ENCODE results near the gene ARHGAP15.

Gene ARHGAP15

DNA sequence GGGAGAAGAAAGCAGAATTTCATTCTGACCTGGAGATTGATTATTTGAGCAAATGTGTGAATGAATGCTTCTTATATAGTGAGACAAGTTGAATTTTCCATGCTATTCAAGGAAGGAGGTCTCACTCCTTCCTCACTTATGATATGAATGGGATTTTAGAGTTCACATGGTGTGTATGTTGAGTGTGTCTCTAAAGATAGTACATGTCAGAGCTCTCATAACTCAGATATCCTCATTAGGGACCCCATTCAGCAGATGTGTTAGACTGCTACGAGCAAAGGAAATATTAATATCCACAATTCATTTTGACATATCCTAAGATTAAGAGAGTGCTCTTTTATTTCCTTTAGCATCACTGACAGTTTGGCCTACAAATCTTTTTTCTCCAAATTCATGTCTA is 368.5 kb downstream of the ARHGAP15 start:
- no peak overlapping the region for H2AFZ ChIP-seq (ENCODE audit: low read depth, low read length, severe bottlenecking)
- H3K27me3 ChIP-seq (ENCODE audit: low read length): no peaks in the 10 kb centered on the region
- H3K79me2 ChIP-seq (ENCODE audit: insufficient read depth, low read length): no peaks in the 10 kb centered on the region
- peaks cover 6% of the 10 kb centered on the region; the same call in 1 of the 2 replicates for H3K9me3 ChIP-seq (ENCODE audit: insufficient read depth, low read length)
- no peaks in the 10 kb centered on the region for H3K9me2 ChIP-seq (replicated peaks; ENCODE audit: insufficient read depth, low read length)
- H3K4me2 ChIP-seq (ENCODE audit: low read depth, low read length, poor library complexity, severe bottlenecking): no peak overlapping the region
- H3K4me3 ChIP-seq (ENCODE audit: insufficient read depth, low read length, poor library complexity, severe bottlenecking): no peak overlapping the region
- H3K36me3 ChIP-seq (ENCODE audit: low read length): peaks cover 8% of the 10 kb centered on the region; the same call in 1 of the 2 replicates
- TF ChIP-seq EZH2phosphoT487 (conservative IDR thresholded peaks at IDR 0.05; ENCODE audit: low read length): no peak
- TF ChIP-seq, protein P1, sequence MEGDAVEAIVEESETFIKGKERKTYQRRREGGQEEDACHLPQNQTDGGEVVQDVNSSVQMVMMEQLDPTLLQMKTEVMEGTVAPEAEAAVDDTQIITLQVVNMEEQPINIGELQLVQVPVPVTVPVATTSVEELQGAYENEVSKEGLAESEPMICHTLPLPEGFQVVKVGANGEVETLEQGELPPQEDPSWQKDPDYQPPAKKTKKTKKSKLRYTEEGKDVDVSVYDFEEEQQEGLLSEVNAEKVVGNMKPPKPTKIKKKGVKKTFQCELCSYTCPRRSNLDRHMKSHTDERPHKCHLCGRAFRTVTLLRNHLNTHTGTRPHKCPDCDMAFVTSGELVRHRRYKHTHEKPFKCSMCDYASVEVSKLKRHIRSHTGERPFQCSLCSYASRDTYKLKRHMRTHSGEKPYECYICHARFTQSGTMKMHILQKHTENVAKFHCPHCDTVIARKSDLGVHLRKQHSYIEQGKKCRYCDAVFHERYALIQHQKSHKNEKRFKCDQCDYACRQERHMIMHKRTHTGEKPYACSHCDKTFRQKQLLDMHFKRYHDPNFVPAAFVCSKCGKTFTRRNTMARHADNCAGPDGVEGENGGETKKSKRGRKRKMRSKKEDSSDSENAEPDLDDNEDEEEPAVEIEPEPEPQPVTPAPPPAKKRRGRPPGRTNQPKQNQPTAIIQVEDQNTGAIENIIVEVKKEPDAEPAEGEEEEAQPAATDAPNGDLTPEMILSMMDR (IDR thresholded peaks at IDR 0.05; ENCODE audit: insufficient read depth, low read length, poor library complexity, severe bottlenecking): no peak
- no peak overlapping the region for H3K27ac ChIP-seq (ENCODE audit: low read depth, low read length)
- no peaks in the 10 kb centered on the region for H4K20me1 ChIP-seq (ENCODE audit: low read depth, low read length)
- no peaks in the 10 kb centered on the region for H3F3A ChIP-seq (ENCODE audit: insufficient read depth)
- no peak overlapping the region for H3K9ac ChIP-seq (ENCODE audit: low read length)

DNA sequence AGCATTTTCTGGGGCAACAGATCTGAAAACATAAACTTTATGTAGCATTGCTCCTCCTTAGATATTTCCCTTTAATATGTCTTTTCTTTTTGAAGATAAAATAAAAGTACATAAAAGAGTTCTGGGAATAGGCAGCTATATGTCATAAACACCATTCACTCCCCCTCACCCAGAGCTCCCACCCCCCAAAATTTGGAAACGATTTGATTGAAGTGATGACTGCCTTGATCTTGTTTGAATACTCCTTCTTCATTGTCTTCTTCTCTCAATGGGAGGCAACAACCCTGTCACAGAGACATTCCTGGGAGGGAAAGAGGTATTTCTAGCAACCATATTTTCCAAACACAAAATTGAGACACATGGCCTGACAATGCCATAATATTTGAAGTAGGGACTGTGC is 369.3 kb downstream of the ARHGAP15 start:
- Histone ChIP-seq H3K9me3 (ENCODE audit: insufficient read depth, low read length) (peaks cover 2% of the 10 kb centered on the region; the same call in 1 of the 2 replicates), H3K27ac (ENCODE audit: low read depth, low read length) (no peak overlapping the region), H4K20me1 (ENCODE audit: low read depth, low read length) (no peaks in the 10 kb centered on the region)

DNA sequence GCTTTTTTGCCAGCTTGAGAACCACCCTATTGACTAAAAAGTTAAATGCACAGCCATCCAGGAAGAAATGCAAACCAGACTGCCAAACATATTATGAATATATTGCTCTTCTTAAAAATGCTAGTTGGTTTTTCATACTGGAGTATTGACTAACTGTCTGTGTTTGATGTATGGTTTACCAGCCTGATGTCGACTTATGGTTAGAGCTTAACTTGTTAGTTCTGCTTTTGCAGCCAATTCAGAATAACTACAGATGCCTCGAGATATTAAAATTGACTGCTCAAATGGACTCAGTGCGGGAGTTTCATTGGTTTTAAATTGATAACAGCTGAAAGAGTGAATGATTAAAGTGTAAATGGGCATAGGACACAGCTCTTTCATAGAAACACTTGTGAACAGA is 369.8 kb downstream of the ARHGAP15 start:
- Histone ChIP-seq H3K4me3 (ENCODE audit: insufficient read depth, low read length, poor library complexity, severe bottlenecking) (no peak overlapping the region), H3F3A (ENCODE audit: insufficient read depth) (no peaks in the 10 kb centered on the region), H3K79me2 (ENCODE audit: insufficient read depth, low read length) (no peaks in the 10 kb centered on the region), H3K9me2 (replicated peaks; ENCODE audit: insufficient read depth, low read length) (no peaks in the 10 kb centered on the region), H3K36me3 (ENCODE audit: low read length) (peaks cover 6% of the 10 kb centered on the region; the same call in 1 of the 2 replicates), H4K20me1 (ENCODE audit: low read depth, low read length) (no peaks in the 10 kb centered on the region), H3K9ac (ENCODE audit: low read length) (no peak overlapping the region), H3K9me3 (ENCODE audit: insufficient read depth, low read length) (no peaks in the 10 kb centered on the region; the same call in 1 of the 2 replicates), H3K27ac (ENCODE audit: low read depth, low read length) (no peak overlapping the region), H3K4me2 (ENCODE audit: low read depth, low read length, poor library complexity, severe bottlenecking) (no peak overlapping the region), H3K27me3 (ENCODE audit: low read length) (no peaks in the 10 kb centered on the region), H2AFZ (ENCODE audit: low read depth, low read length, severe bottlenecking) (no peak overlapping the region)
- TF ChIP-seq, protein P1 (IDR thresholded peaks at IDR 0.05; ENCODE audit: insufficient read depth, low read length, poor library complexity, severe bottlenecking): no peak
- no peak for TF ChIP-seq EZH2phosphoT487 (conservative IDR thresholded peaks at IDR 0.05; ENCODE audit: low read length)

More for the DNA sequence above, 369.3 kb downstream of the ARHGAP15 start:
- Histone ChIP-seq H3K9ac (ENCODE audit: low read length) (no peak overlapping the region), H3F3A (ENCODE audit: insufficient read depth) (no peaks in the 10 kb centered on the region), H3K79me2 (ENCODE audit: insufficient read depth, low read length) (no peaks in the 10 kb centered on the region), H3K4me2 (ENCODE audit: low read depth, low read length, poor library complexity, severe bottlenecking) (no peak overlapping the region), H3K4me3 (ENCODE audit: insufficient read depth, low read length, poor library complexity, severe bottlenecking) (no peak overlapping the region), H3K9me2 (replicated peaks; ENCODE audit: insufficient read depth, low read length) (no peaks in the 10 kb centered on the region), H3K36me3 (ENCODE audit: low read length) (peaks cover 8% of the 10 kb centered on the region; the same call in 1 of the 2 replicates), H3K27me3 (ENCODE audit: low read length) (no peaks in the 10 kb centered on the region), H2AFZ (ENCODE audit: low read depth, low read length, severe bottlenecking) (no peak overlapping the region)
- TF ChIP-seq EZH2phosphoT487 (conservative IDR thresholded peaks at IDR 0.05; ENCODE audit: low read length): no peak
- TF ChIP-seq, protein P1 (IDR thresholded peaks at IDR 0.05; ENCODE audit: insufficient read depth, low read length, poor library complexity, severe bottlenecking): no peak

All from SU-DHL-6 (cell line).